Stimulated activated naive B cell treated with anti-CD40 and anti-IgM and Interleukin-4, amounts not matched to agents 10 μg/mL and 1 μg/mL and 100 μg/mL, for 72 hours (primary cell): ENCODE measurements around the gene CAPN14.
A peak's percentile ranks its signal among the peaks of the same experiment; 100 is the strongest.

Experiments
- ATAC-seq, 2 donors: fragments of 150-1000 bp; cut with Tn5 transposase; replicated peaks; 2 replicates each; pipeline ENCODE4 v1.10.0; 2021; ENCODE audit warnings: moderate library complexity in 1 of 2
- DNase-seq: peaks from one replicate; pipeline ENCODE4 v3.0.0; 2021
- H3K27ac Mint-ChIP-seq: one replicate; pipeline ENCODE4 v1.8.0; 2022; ENCODE audit warnings: mild to moderate bottlenecking, mixed read lengths
- H3K27me3 Mint-ChIP-seq, 2 donors: one replicate each; pipeline ENCODE4 v1.8.0; 2022; ENCODE audit warnings: mixed read lengths in 2 of 2
- H3K36me3 Mint-ChIP-seq, 2 donors: one replicate each; pipeline ENCODE4 v1.8.0; 2022; ENCODE audit warnings: mixed read lengths in 2 of 2, mild to moderate bottlenecking in 1 of 2
- H3K4me1 Mint-ChIP-seq, 2 donors: one replicate each; pipeline ENCODE4 v1.8.0; 2022; ENCODE audit warnings: mixed read lengths in 2 of 2, mild to moderate bottlenecking in 1 of 2
- H3K4me3 Mint-ChIP-seq, 2 donors: one replicate each; pipeline ENCODE4 v1.8.0; 2022; ENCODE audit warnings: mild to moderate bottlenecking in 2 of 2, mixed read lengths in 2 of 2, moderate library complexity in 1 of 2
- H3K9me3 Mint-ChIP-seq, 2 donors: one replicate each; pipeline ENCODE4 v1.8.0; 2022; ENCODE audit warnings: mixed read lengths in 2 of 2, mild to moderate bottlenecking in 1 of 2

The CAPN14 gene

GRCh38 chr2:31227110-31227509, 9.8 kb upstream of the CAPN14 start:
- Mint-ChIP-seq H3K9me3 (no peaks in the 10 kb centered on the region), H3K27ac (no peak overlapping the region), H3K36me3 (peaks cover 1 to 5% of the 10 kb centered on the region in 2 donors), H3K4me3 (no peak overlapping the region), H3K4me1 (peaks cover 19 to 23% of the 10 kb centered on the region in 2 donors), H3K27me3 (no peaks in the 10 kb centered on the region)
- ATAC-seq: no peak
- no peak for DNase-seq

GRCh38 chr2:31226266-31226665, 9.0 kb upstream of the CAPN14 start:
- Mint-ChIP-seq H3K27ac (no peak overlapping the region), H3K9me3 (no peaks in the 10 kb centered on the region), H3K36me3 (peaks cover 1 to 5% of the 10 kb centered on the region in 2 donors), H3K4me1 (peaks cover 24 to 31% of the 10 kb centered on the region in 2 donors), H3K27me3 (no peaks in the 10 kb centered on the region), H3K4me3 (no peak overlapping the region)
- ATAC-seq (no peak), DNase-seq (no peak)

GRCh38 chr2:31223749-31224148, 6.4 kb upstream of the CAPN14 start:
- no peak for DNase-seq
- no peak for ATAC-seq
- Mint-ChIP-seq H3K27ac (peak overlapping the region; percentile 80), H3K27me3 (no peaks in the 10 kb centered on the region), H3K36me3 (peaks cover 0 to 1% of the 10 kb centered on the region in 2 donors), H3K4me3 (no peak overlapping the region), H3K4me1 (peaks cover 42 to 56% of the 10 kb centered on the region in 2 donors), H3K9me3 (peaks cover 0 to 2% of the 10 kb centered on the region in 2 donors)

GRCh38 chr2:31223026-31223425, 5.7 kb upstream of the CAPN14 start:
- Mint-ChIP-seq H3K27ac (peak overlapping the region; percentile 56), H3K36me3 (peaks cover 0 to 1% of the 10 kb centered on the region in 2 donors), H3K27me3 (no peaks in the 10 kb centered on the region), H3K4me1 (peaks cover 45 to 63% of the 10 kb centered on the region in 2 donors), H3K9me3 (peaks cover 0 to 2% of the 10 kb centered on the region in 2 donors), H3K4me3 (no peak overlapping the region)
- ATAC-seq (no peak), DNase-seq (no peak)

- Mint-ChIP-seq H3K4me3 (peak overlapping the region in 1 of 2 donors; percentile 4), H3K27ac (peak overlapping the region; percentile 88), H3K4me1 (peaks cover 50 to 67% of the 10 kb centered on the region in 2 donors), H3K9me3 (peaks cover 0 to 2% of the 10 kb centered on the region in 2 donors), H3K27me3 (no peaks in the 10 kb centered on the region), H3K36me3 (peaks cover 0 to 1% of the 10 kb centered on the region in 2 donors)
- ATAC-seq (peak in 1 of 2 donors; percentile 23), DNase-seq (no peak)
Observed at GRCh38 chr2:31222071-31222470, 4.8 kb upstream of the CAPN14 start.

GRCh38 chr2:31221544-31221943, 4.2 kb upstream of the CAPN14 start:
- peak in 1 of 2 donors; percentile 8 for ATAC-seq
- H3K27me3 Mint-ChIP-seq: no peaks in the 10 kb centered on the region
- H3K36me3 Mint-ChIP-seq: peaks cover 0 to 1% of the 10 kb centered on the region in 2 donors
- peaks cover 0 to 2% of the 10 kb centered on the region in 2 donors for H3K9me3 Mint-ChIP-seq
- peaks cover 54 to 72% of the 10 kb centered on the region in 2 donors for H3K4me1 Mint-ChIP-seq
- H3K4me3 Mint-ChIP-seq: peak overlapping the region; percentile 4 to 51
- DNase-seq: no peak
- H3K27ac Mint-ChIP-seq: peak overlapping the region; percentile 88

- Mint-ChIP-seq H3K36me3 (no peaks in the 10 kb centered on the region), H3K4me3 (peak overlapping the region; percentile 74 to 76), H3K9me3 (peaks cover 0 to 2% of the 10 kb centered on the region in 2 donors), H3K27me3 (no peaks in the 10 kb centered on the region), H3K4me1 (peaks cover 72 to 94% of the 10 kb centered on the region in 2 donors), H3K27ac (peak overlapping the region; percentile 97)
- DNase-seq (peak; percentile 63), ATAC-seq (peak; percentile 82 to 87)
Observed at GRCh38 chr2:31219131-31219969, 2.0 kb upstream of the CAPN14 start.

- peak overlapping the region; percentile 74 for H3K27ac Mint-ChIP-seq
- H3K27me3 Mint-ChIP-seq: no peaks in the 10 kb centered on the region
- ATAC-seq (no peak), DNase-seq (no peak)
- H3K4me3 Mint-ChIP-seq: no peak overlapping the region
- peaks cover 76 to 93% of the 10 kb centered on the region in 2 donors for H3K4me1 Mint-ChIP-seq
- H3K36me3 Mint-ChIP-seq: no peaks in the 10 kb centered on the region
- peaks cover 0 to 2% of the 10 kb centered on the region in 2 donors for H3K9me3 Mint-ChIP-seq
Observed at GRCh38 chr2:31216734-31217133, 581 bp downstream of the CAPN14 start.

GRCh38 chr2:31214444-31214915, 2.8 kb downstream of the CAPN14 start:
- peaks cover 0 to 2% of the 10 kb centered on the region in 2 donors for H3K9me3 Mint-ChIP-seq
- no peak for ATAC-seq
- H3K4me1 Mint-ChIP-seq: peaks cover 60 to 70% of the 10 kb centered on the region in 2 donors
- H3K27ac Mint-ChIP-seq: peak overlapping the region; percentile 77
- no peaks in the 10 kb centered on the region for H3K36me3 Mint-ChIP-seq
- no peaks in the 10 kb centered on the region for H3K27me3 Mint-ChIP-seq
- no peak for DNase-seq
- H3K4me3 Mint-ChIP-seq: no peak overlapping the region

- no peak for DNase-seq
- no peaks in the 10 kb centered on the region for H3K27me3 Mint-ChIP-seq
- H3K36me3 Mint-ChIP-seq: no peaks in the 10 kb centered on the region
- H3K4me1 Mint-ChIP-seq: peaks cover 56 to 63% of the 10 kb centered on the region in 2 donors
- H3K9me3 Mint-ChIP-seq: peaks cover 0 to under 1% of the 10 kb centered on the region in 2 donors
- H3K27ac Mint-ChIP-seq: peak overlapping the region; percentile 73
- ATAC-seq: no peak
- H3K4me3 Mint-ChIP-seq: no peak overlapping the region
Observed at GRCh38 chr2:31213601-31214443, 3.5 kb downstream of the CAPN14 start.

- H3K9me3 Mint-ChIP-seq: no peaks in the 10 kb centered on the region
- DNase-seq: peak; percentile 63
- no peaks in the 10 kb centered on the region for H3K27me3 Mint-ChIP-seq
- H3K27ac Mint-ChIP-seq: peak overlapping the region; percentile 47
- peak; percentile 80 to 85 for ATAC-seq
- peak overlapping the region in 1 of 2 donors; percentile 4 for H3K4me3 Mint-ChIP-seq
- H3K36me3 Mint-ChIP-seq: no peaks in the 10 kb centered on the region
- H3K4me1 Mint-ChIP-seq: peaks cover 54 to 62% of the 10 kb centered on the region in 2 donors
Observed at GRCh38 chr2:31212659-31213600, 4.4 kb downstream of the CAPN14 start.

- peak overlapping the region in 1 of 2 donors; percentile 29 for H3K4me3 Mint-ChIP-seq
- H3K4me1 Mint-ChIP-seq: peaks cover 19 to 24% of the 10 kb centered on the region in 2 donors
- H3K27me3 Mint-ChIP-seq: no peaks in the 10 kb centered on the region
- no peak for DNase-seq
- no peaks in the 10 kb centered on the region for H3K36me3 Mint-ChIP-seq
- H3K27ac Mint-ChIP-seq: peak overlapping the region; percentile 76
- ATAC-seq: peak in 1 of 2 donors; percentile 19
- H3K9me3 Mint-ChIP-seq: no peaks in the 10 kb centered on the region
Observed at GRCh38 chr2:31208240-31208639, 9.1 kb downstream of the CAPN14 start.

- H3K4me3 Mint-ChIP-seq: no peak overlapping the region
- peaks cover 0 to 2% of the 10 kb centered on the region in 2 donors for H3K36me3 Mint-ChIP-seq
- H3K9me3 Mint-ChIP-seq: no peaks in the 10 kb centered on the region
- peaks cover 15 to 21% of the 10 kb centered on the region in 2 donors for H3K4me1 Mint-ChIP-seq
- no peaks in the 10 kb centered on the region for H3K27me3 Mint-ChIP-seq
- ATAC-seq (peak in 1 of 2 donors; percentile 55), DNase-seq (no peak)
- H3K27ac Mint-ChIP-seq: no peak overlapping the region
Observed at GRCh38 chr2:31207790-31208189, 9.5 kb downstream of the CAPN14 start.
